C4-2B (cell line): ENCODE measurements around the gene ADAP2.
"Not testable (repeated sequence)": the region's sequence is repeated elsewhere in the genome, so short reads cannot be mapped to it uniquely, and the experiment has no call there.

ENCODE experiments used
- H3K27ac ChIP-seq: fragments of 450-650 bp; 2 replicates; pipeline ENCODE4 v1.5.1; 2017
- CTCF ChIP-seq: fragments of 450-650 bp; conservative IDR thresholded peaks from 2 replicates; pipeline ENCODE4 v1.5.1; 2017; ENCODE audit warnings: mild to moderate bottlenecking
- ZFX ChIP-seq: fragments of 450-650 bp; IDR thresholded peaks from 2 replicates; pipeline ENCODE4 v1.6.1; 2017

Gene ADAP2

GRCh38 chr17:30924341-30924740 is 2.6 kb downstream of the ADAP2 start:
- no peak overlapping the region for H3K27ac ChIP-seq
- TF ChIP-seq ZFX = no peak
- no peak for TF ChIP-seq CTCF

GRCh38 chr17:30926516-30926915 is 4.8 kb downstream of the ADAP2 start:
- H3K27ac ChIP-seq = no peak overlapping the region
- TF ChIP-seq CTCF (no peak), ZFX (no peak)

GRCh38 chr17:30927756-30928155 is 6.0 kb downstream of the ADAP2 start:
- H3K27ac ChIP-seq = no peak overlapping the region

GRCh38 chr17:30928584-30928983 is 6.8 kb downstream of the ADAP2 start:
- no peak overlapping the region for H3K27ac ChIP-seq
- TF ChIP-seq ZFX = no peak
- TF ChIP-seq CTCF = no peak

More at GRCh38 chr17:30927756-30928155, 6.0 kb downstream of the ADAP2 start:
- TF ChIP-seq CTCF (no peak), ZFX (no peak)

- H3K27ac ChIP-seq = no peak overlapping the region
- TF ChIP-seq CTCF (no peak), ZFX (no peak)
These were observed 7.4 kb downstream of the ADAP2 start for GRCh38 chr17:30929081-30929633.

- H3K27ac ChIP-seq = not testable (repeated sequence)
These were observed 8.1 kb downstream of the ADAP2 start for GRCh38 chr17:30929861-30930260.

- no peak overlapping the region for H3K27ac ChIP-seq
- TF ChIP-seq CTCF (no peak), ZFX (no peak)
These were observed 8.8 kb downstream of the ADAP2 start for GRCh38 chr17:30930495-30930894.

GRCh38 chr17:30931582-30931981 is 9.8 kb downstream of the ADAP2 start:
- H3K27ac ChIP-seq = not testable (repeated sequence)
